PC-3 (cell line): ENCODE results near the gene TGFBR3. TPM values are rescaled to one million over a fixed set of nuclear protein-coding genes. Genes with fewer than 3 reads are reported as not detected.

Experiments
- ATAC-seq: fragments of 200-7000 bp; cut with Tn5 transposase; 2 replicates; pipeline ENCODE4 v1.9.1; 2020; ENCODE audit warnings: mild to moderate bottlenecking, moderate library complexity
- BruUV-seq: library from RNA; stranded (reverse); fragments of 400-500 nt; replicated peaks from 2 replicates; lab custom pipeline; 2021; lab: Mats Ljungman, UMichigan
- CTCF ChIA-PET: fragments of 300-600 bp; sonication (Branson Sonifier 250); formaldehyde crosslinking; loops from one replicate; lab custom pipeline; 2022; ENCODE audit warnings: antibody characterized with exemption; lab: Charles Lee
- POLR2A ChIA-PET: fragments of 300-600 bp; sonication (Branson Sonifier 250); formaldehyde crosslinking; loops from one replicate; lab custom pipeline; 2022; ENCODE audit warnings: antibody characterized with exemption; ENCODE audit not compliant: unreplicated experiment; lab: Charles Lee
- DNase-seq: peaks from one replicate; pipeline ENCODE4 v3.0.0-alpha.2; 2015
- H2AFZ ChIP-seq: fragments of 300-600 bp; sonication (generic); 2 replicates; pipeline ENCODE4 v1.6.0; 2016; ENCODE audit warnings: antibody characterized with exemption, low read length
- H3F3A ChIP-seq: fragments of 300-600 bp; sonication (generic); one replicate; pipeline ENCODE4 v1.6.0; 2017; ENCODE audit warnings: antibody characterized with exemption, low read length, control low read depth, mild to moderate bottlenecking; ENCODE audit not compliant: unreplicated experiment
- H3K27ac ChIP-seq: fragments of 300-600 bp; sonication (generic); 2 replicates; pipeline ENCODE4 v1.5.1; 2016; ENCODE audit warnings: mild to moderate bottlenecking, low read length
- H3K27me3 ChIP-seq: fragments of 300-600 bp; sonication (generic); 2 replicates; pipeline ENCODE4 v1.6.1; 2016; ENCODE audit warnings: low read length, mixed read lengths
- H3K36me3 ChIP-seq: fragments of 300-600 bp; sonication (generic); 2 replicates; pipeline ENCODE4 v1.6.1; 2016; ENCODE audit warnings: low read depth, mixed run types, low read length, mixed read lengths
- H3K4me1 ChIP-seq: fragments of 300-600 bp; sonication (generic); 2 replicates; pipeline ENCODE4 v1.5.1; 2016; ENCODE audit warnings: low read length; ENCODE audit not compliant: insufficient read depth
- H3K4me2 ChIP-seq: fragments of 300-600 bp; sonication (generic); 2 replicates; pipeline ENCODE4 v1.6.0; 2016; ENCODE audit warnings: low read length
- H3K4me3 ChIP-seq: fragments of 300-600 bp; sonication (generic); 2 replicates; pipeline ENCODE4 v1.5.1; 2016; ENCODE audit warnings: mild to moderate bottlenecking, low read length, mixed read lengths
- H3K79me2 ChIP-seq: fragments of 300-600 bp; sonication (generic); 2 replicates; pipeline ENCODE4 v1.6.1; 2017; ENCODE audit warnings: low read length, mixed read lengths
- H3K9ac ChIP-seq: fragments of 300-600 bp; sonication (generic); 2 replicates; pipeline ENCODE4 v1.6.0; 2016; ENCODE audit warnings: mild to moderate bottlenecking, low read length
- H3K9me2 ChIP-seq: fragments of 300-600 bp; sonication (generic); replicated peaks from 2 replicates; pipeline ENCODE4 v1.6.1; 2016; ENCODE audit warnings: mixed run types, low read length, mixed read lengths
- H3K9me3 ChIP-seq: fragments of 300-600 bp; sonication (generic); 2 replicates; pipeline ENCODE4 v1.6.1; 2016; ENCODE audit warnings: low read length, mixed read lengths
- H4K20me1 ChIP-seq: fragments of 300-600 bp; sonication (generic); 2 replicates; pipeline ENCODE4 v1.6.1; 2016; ENCODE audit warnings: low read length, mixed read lengths
- CTCF ChIP-seq: fragments of 300-600 bp; sonication (generic); conservative IDR thresholded peaks from 2 replicates; pipeline ENCODE4 v1.5.1; 2017; ENCODE audit warnings: antibody characterized with exemption, low read depth, mild to moderate bottlenecking, low read length
- EZH2 ChIP-seq: fragments of 300-600 bp; sonication (generic); IDR thresholded peaks from one replicate; pipeline ENCODE4 v1.6.1; 2017; ENCODE audit warnings: antibody characterized with exemption, mild to moderate bottlenecking, low read length; ENCODE audit not compliant: unreplicated experiment
- EZH2phosphoT487 ChIP-seq: fragments of 300-600 bp; sonication (generic); IDR thresholded peaks from 2 replicates; pipeline ENCODE4 v1.6.1; 2018; ENCODE audit warnings: mild to moderate bottlenecking, antibody characterized with exemption, low read length, borderline replicate concordance
- intact Hi-C: fragments of 100-400 bp; cut with micrococcal nuclease; formaldehyde crosslinking; loops from 2 replicates; pipeline ENCODE4 v1.9.0; 2023
- total RNA-seq: library from RNA; depleted of rRNA; stranded (reverse); fragments of >200 nt; gene quantifications from 2 replicates; pipeline ENCODE4 v1.2.3, GENCODE V29; 2014

The TGFBR3 gene
- total RNA-seq, 1 experiment from 2014 or later = 2.8 TPM

GRCh38 chr1:91674107-91674506, 211.8 kb downstream of the TGFBR3 start:
- H3K79me2 ChIP-seq = no peaks in the 10 kb centered on the region
- H3K27me3 ChIP-seq = no peaks in the 10 kb centered on the region
- DNase-seq (no peak), ATAC-seq (no peak)
- CTCF ChIA-PET = no interaction called here
- no peak overlapping the region for H2AFZ ChIP-seq
- H3K27ac ChIP-seq = no peak overlapping the region
- no peaks in the 10 kb centered on the region for H3K9me3 ChIP-seq
- BruUV-seq = no TSS peak
- H3K9ac ChIP-seq = no peak overlapping the region
- no peak overlapping the region for H3K4me2 ChIP-seq
- H3K36me3 ChIP-seq = no peaks in the 10 kb centered on the region
- intact Hi-C loops = no loop called here
- no peaks in the 10 kb centered on the region for H3K4me1 ChIP-seq
- no peak for TF ChIP-seq EZH2phosphoT487
- no peak for TF ChIP-seq EZH2
- H3K4me3 ChIP-seq = no peak overlapping the region
- POLR2A ChIA-PET = no interaction called here
- no peaks in the 10 kb centered on the region for H4K20me1 ChIP-seq
- H3K9me2 ChIP-seq = no peaks in the 10 kb centered on the region
- H3F3A ChIP-seq = no peaks in the 10 kb centered on the region

DNA sequence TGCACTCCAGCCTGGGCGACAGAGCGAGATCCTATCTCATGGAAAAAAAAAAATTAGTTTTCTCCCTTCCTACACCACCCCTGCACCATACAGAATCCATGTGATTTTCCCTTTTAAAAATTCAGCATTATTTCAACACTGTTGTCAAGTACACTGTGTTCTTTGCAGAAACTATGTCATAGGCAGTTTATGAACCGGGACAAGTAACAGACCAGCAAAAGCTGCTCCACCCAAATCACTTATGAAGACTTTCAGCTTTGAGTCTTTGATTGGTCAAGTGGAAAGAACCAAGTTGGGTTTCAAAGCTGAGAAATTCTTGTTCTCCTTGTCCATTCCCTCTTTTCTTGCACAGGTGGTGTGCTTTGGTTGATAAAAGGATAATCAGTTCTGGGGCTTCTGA, 212.3 kb downstream of the TGFBR3 start:
- Histone ChIP-seq H3K36me3 (no peaks in the 10 kb centered on the region), H3K27ac (no peak overlapping the region), H3K9me2 (no peaks in the 10 kb centered on the region), H2AFZ (no peak overlapping the region), H3K4me2 (no peak overlapping the region), H3K4me1 (no peaks in the 10 kb centered on the region), H4K20me1 (no peaks in the 10 kb centered on the region), H3K79me2 (no peaks in the 10 kb centered on the region), H3K27me3 (no peaks in the 10 kb centered on the region), H3F3A (no peaks in the 10 kb centered on the region), H3K4me3 (no peak overlapping the region), H3K9me3 (no peaks in the 10 kb centered on the region), H3K9ac (no peak overlapping the region)
- no peak for DNase-seq
- no peak for ATAC-seq
- no TSS peak for BruUV-seq
- intact Hi-C loops = no loop called here
- ChIA-PET POLR2A (no interaction called here), CTCF (no interaction called here)
- TF ChIP-seq EZH2 = no peak
- TF ChIP-seq CTCF = no peak

DNA sequence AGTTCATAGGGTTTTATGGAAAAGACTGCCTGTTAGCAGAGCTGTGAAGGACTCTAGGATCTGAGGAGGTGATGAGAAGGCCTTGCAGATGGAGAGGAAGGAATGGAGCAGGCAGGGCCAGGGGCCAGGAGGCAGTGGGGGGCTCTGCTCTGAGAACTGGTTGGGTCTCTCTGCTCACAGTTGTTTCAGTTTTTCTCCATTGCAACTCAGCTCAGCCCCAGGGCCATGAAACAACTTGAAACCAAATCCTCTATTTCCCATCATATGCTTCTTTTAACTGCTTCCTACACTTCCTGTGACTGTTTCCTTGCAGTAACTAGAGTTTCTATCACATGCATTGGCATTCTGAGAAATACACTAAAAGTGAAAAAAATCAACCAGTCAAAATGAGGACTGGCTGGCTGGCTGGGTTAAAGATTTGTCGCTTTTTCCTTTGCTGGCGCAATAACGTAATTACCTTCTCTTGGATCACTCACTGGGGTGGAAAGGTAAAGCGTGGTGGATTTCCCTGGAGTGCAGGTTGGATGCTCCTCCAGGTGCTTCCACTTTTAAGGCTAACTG, 213.3 kb downstream of the TGFBR3 start:
- H3K9me2 ChIP-seq = no peaks in the 10 kb centered on the region
- intact Hi-C loops = no loop called here
- no peaks in the 10 kb centered on the region for H3K79me2 ChIP-seq
- H3K4me1 ChIP-seq = no peaks in the 10 kb centered on the region
- H3F3A ChIP-seq = no peaks in the 10 kb centered on the region
- no peak overlapping the region for H3K9ac ChIP-seq
- ATAC-seq = no peak
- ChIA-PET POLR2A (no interaction called here), CTCF (no interaction called here)
- H3K36me3 ChIP-seq = no peaks in the 10 kb centered on the region
- no TSS peak for BruUV-seq
- H3K4me2 ChIP-seq = no peak overlapping the region
- no peak for DNase-seq
- H2AFZ ChIP-seq = no peak overlapping the region
- no peak for TF ChIP-seq EZH2phosphoT487
- no peak for TF ChIP-seq CTCF
- no peaks in the 10 kb centered on the region for H3K27me3 ChIP-seq
- no peak overlapping the region for H3K4me3 ChIP-seq
- no peaks in the 10 kb centered on the region for H3K9me3 ChIP-seq
- H3K27ac ChIP-seq = no peak overlapping the region
- H4K20me1 ChIP-seq = no peaks in the 10 kb centered on the region
